ENCODE data around the gene PFKM. TPM values are rescaled to one million over a fixed set of nuclear protein-coding genes. Genes with fewer than 3 reads are reported as not detected.

The PFKM gene
- total and polyA plus RNA-seq, 4 donors = 4.5 to 23.9 (median 5.8) TPM

DNA sequence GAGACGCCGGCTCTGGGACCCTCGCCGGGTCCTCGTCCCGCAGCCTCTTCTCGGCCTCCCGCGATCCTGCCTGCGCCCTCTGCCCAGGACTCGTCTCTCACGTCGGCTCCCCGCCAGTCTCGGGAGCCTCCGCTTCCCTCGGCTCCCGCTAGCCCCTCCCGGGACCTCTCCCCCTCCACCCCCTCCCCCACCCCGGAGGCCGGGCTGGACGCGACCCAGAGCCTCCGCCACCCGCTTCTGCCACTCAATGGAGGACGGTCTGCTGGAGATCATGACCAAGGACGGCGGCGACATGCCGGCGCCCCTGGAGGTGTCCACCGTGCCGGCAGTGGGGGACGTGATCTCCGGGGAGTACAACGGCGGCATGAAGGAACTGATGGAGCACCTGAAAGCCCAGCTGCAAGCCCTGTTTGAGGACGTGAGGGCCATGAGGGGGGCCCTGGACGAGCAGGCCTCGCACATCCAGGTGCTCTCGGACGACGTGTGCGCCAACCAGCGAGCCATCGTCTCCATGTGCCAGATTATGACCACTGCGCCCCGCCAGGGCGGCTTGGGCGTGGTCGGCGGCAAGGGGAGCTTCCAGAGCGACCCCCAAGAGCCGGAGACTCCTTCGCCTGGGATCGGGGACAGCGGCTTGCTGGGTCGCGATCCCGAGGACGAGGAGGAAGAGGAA, 64.8 kb downstream of the PFKM start:
- H3K27me3 ChIP-seq (ENCODE audit: control insufficient read depth in 4 of 4, insufficient read depth in 4 of 4, low read length in 3 of 4) = peaks cover 3 to 12% (median 5%) of the 10 kb centered on the region in 4 donors
- no peak overlapping the region for H3K27ac ChIP-seq (ENCODE audit: low read depth in 1 of 2, low read length in 2 of 2)
- DNase-seq (ENCODE audit: low spot score) = no peak
- no peaks in the 10 kb centered on the region for H3K36me3 ChIP-seq (ENCODE audit: control insufficient read depth in 4 of 4, insufficient read depth in 3 of 4, low read depth in 1 of 4, low read length in 3 of 4)
- no peaks in the 10 kb centered on the region for H3K9me3 ChIP-seq (ENCODE audit: control insufficient read depth in 4 of 4, low read length in 3 of 4)
- peaks cover 3 to 17% (median 8%) of the 10 kb centered on the region in 4 donors for H3K4me1 ChIP-seq (ENCODE audit: control insufficient read depth in 4 of 4, insufficient read depth in 4 of 4, low read length in 3 of 4)
- WGBS = 5% methylated on average over 61 of the region's 61 CpGs
- TF ChIP-seq NR2F2 (IDR thresholded peaks at IDR 0.05) = no peak
- TF ChIP-seq, protein P1, sequence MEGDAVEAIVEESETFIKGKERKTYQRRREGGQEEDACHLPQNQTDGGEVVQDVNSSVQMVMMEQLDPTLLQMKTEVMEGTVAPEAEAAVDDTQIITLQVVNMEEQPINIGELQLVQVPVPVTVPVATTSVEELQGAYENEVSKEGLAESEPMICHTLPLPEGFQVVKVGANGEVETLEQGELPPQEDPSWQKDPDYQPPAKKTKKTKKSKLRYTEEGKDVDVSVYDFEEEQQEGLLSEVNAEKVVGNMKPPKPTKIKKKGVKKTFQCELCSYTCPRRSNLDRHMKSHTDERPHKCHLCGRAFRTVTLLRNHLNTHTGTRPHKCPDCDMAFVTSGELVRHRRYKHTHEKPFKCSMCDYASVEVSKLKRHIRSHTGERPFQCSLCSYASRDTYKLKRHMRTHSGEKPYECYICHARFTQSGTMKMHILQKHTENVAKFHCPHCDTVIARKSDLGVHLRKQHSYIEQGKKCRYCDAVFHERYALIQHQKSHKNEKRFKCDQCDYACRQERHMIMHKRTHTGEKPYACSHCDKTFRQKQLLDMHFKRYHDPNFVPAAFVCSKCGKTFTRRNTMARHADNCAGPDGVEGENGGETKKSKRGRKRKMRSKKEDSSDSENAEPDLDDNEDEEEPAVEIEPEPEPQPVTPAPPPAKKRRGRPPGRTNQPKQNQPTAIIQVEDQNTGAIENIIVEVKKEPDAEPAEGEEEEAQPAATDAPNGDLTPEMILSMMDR (IDR thresholded peaks at IDR 0.05; ENCODE audit: low read depth, low read length, missing input control) = no peak
- no peak for TF ChIP-seq HNF4G (IDR thresholded peaks at IDR 0.05)
- H3K9ac ChIP-seq (ENCODE audit: low read depth in 1 of 2, low read length in 2 of 2) = no peak overlapping the region
- peak overlapping the region; percentile 56 to 64 (median 59) for H3K4me3 ChIP-seq (ENCODE audit: low read depth in 1 of 3, low read length in 3 of 3)

DNA sequence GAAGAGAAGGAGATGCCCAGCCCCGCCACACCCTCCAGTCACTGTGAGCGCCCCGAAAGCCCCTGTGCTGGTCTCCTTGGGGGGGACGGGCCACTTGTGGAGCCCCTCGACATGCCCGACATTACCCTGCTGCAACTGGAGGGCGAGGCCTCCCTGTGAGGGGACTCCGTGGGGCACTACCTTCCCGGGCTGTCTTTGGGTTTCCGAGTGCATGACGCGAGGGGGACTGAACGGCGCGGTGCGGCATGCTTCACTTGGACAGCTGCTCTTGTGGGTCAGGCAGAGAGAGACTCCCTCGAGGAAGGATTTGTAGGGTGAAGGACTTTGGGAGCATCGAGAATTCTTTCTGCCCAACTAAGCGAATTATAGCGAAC, 65.4 kb downstream of the PFKM start:
- no peak for TF ChIP-seq SP1 (IDR thresholded peaks at IDR 0.05)
- Histone ChIP-seq H3K4me3 (ENCODE audit: low read depth in 1 of 3, low read length in 3 of 3) (no peak overlapping the region), H3K9ac (ENCODE audit: low read depth in 1 of 2, low read length in 2 of 2) (no peak overlapping the region), H3K27me3 (ENCODE audit: control insufficient read depth in 4 of 4, insufficient read depth in 4 of 4, low read length in 3 of 4) (peaks cover 3 to 12% (median 5%) of the 10 kb centered on the region in 4 donors), H3K9me3 (ENCODE audit: control insufficient read depth in 4 of 4, low read length in 3 of 4) (no peaks in the 10 kb centered on the region), H3K36me3 (ENCODE audit: control insufficient read depth in 4 of 4, insufficient read depth in 3 of 4, low read depth in 1 of 4, low read length in 3 of 4) (no peaks in the 10 kb centered on the region), H3K27ac (ENCODE audit: low read depth in 1 of 2, low read length in 2 of 2) (no peak overlapping the region), H3K4me1 (ENCODE audit: control insufficient read depth in 4 of 4, insufficient read depth in 4 of 4, low read length in 3 of 4) (peaks cover 3 to 17% (median 8%) of the 10 kb centered on the region in 4 donors)
- 9% methylated on average over 20 of the region's 20 CpGs for WGBS
- no peak for DNase-seq (ENCODE audit: low spot score)

DNA sequence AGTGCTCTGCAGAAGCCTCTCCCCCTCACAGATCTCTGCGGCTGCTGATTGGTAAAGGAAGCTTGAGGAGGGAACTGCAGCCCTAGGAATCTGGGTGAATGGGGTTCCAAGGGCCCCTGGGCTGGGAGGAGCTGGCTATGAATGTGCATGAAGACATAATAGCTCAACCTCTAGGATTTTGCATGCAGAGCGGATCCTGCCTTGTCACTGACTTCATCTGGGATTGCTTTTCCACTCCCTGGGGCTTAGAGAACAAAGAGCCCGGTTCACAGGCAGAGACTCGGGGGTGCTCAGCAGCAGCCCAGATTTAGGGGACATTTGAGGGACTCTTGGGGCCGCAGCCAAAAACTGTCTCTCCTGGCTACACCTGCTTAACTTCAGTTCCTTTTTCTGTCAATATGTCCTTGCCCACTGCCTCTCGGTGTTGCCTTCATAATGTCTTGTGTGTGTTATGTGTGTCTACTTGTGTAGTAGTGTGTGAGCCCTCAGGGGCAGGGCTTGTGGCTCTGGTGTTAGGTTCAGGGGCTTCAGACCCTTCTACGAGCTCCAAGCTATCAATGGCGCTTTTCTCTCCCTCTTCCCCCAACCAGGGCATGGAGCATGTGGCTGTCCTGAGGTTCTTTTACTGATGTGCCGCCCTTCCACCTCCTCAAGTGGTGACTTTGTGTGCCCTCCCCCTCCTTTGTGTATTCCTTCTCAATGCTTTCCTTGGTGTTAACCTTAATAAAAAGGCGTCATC, 66.2 kb downstream of the PFKM start:
- H3K9me3 ChIP-seq (ENCODE audit: control insufficient read depth in 4 of 4, low read length in 3 of 4) = no peaks in the 10 kb centered on the region
- no peak overlapping the region for H3K9ac ChIP-seq (ENCODE audit: low read depth in 1 of 2, low read length in 2 of 2)
- WGBS = 54% methylated on average over 10 of the region's 10 CpGs
- H3K36me3 ChIP-seq (ENCODE audit: control insufficient read depth in 4 of 4, insufficient read depth in 3 of 4, low read depth in 1 of 4, low read length in 3 of 4) = no peaks in the 10 kb centered on the region
- no peak overlapping the region for H3K4me3 ChIP-seq (ENCODE audit: low read depth in 1 of 3, low read length in 3 of 3)
- no peak for DNase-seq (ENCODE audit: low spot score)
- no peak overlapping the region for H3K27ac ChIP-seq (ENCODE audit: low read depth in 1 of 2, low read length in 2 of 2)
- H3K27me3 ChIP-seq (ENCODE audit: control insufficient read depth in 4 of 4, insufficient read depth in 4 of 4, low read length in 3 of 4) = peaks cover 3 to 12% (median 5%) of the 10 kb centered on the region in 4 donors
- TF ChIP-seq NR2F2 (IDR thresholded peaks at IDR 0.05) (no peak), EGR1 (IDR thresholded peaks at IDR 0.05; ENCODE audit: low read depth in 2 of 2) (no peak)
- TF ChIP-seq, protein P1 (IDR thresholded peaks at IDR 0.05; ENCODE audit: low read depth, low read length, missing input control) = no peak
- TF ChIP-seq, protein P2, sequence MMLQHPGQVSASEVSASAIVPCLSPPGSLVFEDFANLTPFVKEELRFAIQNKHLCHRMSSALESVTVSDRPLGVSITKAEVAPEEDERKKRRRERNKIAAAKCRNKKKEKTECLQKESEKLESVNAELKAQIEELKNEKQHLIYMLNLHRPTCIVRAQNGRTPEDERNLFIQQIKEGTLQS (IDR thresholded peaks at IDR 0.05) = no peak
- H3K4me1 ChIP-seq (ENCODE audit: control insufficient read depth in 4 of 4, insufficient read depth in 4 of 4, low read length in 3 of 4) = peaks cover 3 to 17% (median 8%) of the 10 kb centered on the region in 4 donors
